Renal pelvis (tissue), 4 donors: ENCODE data around the gene AMOTL2. TPM values are rescaled to one million over a fixed set of nuclear protein-coding genes. Genes with fewer than 3 reads are reported as not detected.
A peak's percentile ranks its signal among the peaks of the same experiment; 100 is the strongest.

Source experiments
- DNase-seq: peaks from one replicate; pipeline ENCODE4 v3.0.0-alpha.2; 2013
- polyA plus RNA-seq, 3 donors: library from polyadenylated mRNA; unstranded; fragments of 120-200 nt; gene quantifications; one replicate each; pipeline ENCODE4 v1.2.1, GENCODE V29; 2013; ENCODE audit not compliant: insufficient read length in 3 of 3

Gene AMOTL2
- polyA plus RNA-seq, 3 donors, result 85.5 to 94.7 (median 85.9) TPM

- DNase-seq, result no peak
These were observed 56.9 kb downstream of the AMOTL2 start for GRCh38 chr3:134317106-134317947.

- DNase-seq, result no peak
These were observed 58.8 kb downstream of the AMOTL2 start for GRCh38 chr3:134315286-134316106.

- DNase-seq, result no peak
These were observed 59.5 kb downstream of the AMOTL2 start for GRCh38 chr3:134314588-134315285.

GRCh38 chr3:134313847-134314587, 60.2 kb downstream of the AMOTL2 start:
- no peak for DNase-seq

GRCh38 chr3:134312873-134313846, 61.1 kb downstream of the AMOTL2 start:
- peak; percentile 79 for DNase-seq

GRCh38 chr3:134312072-134312872, 62.0 kb downstream of the AMOTL2 start:
- no peak for DNase-seq

GRCh38 chr3:134311693-134312071, 62.6 kb downstream of the AMOTL2 start:
- DNase-seq, result no peak

- no peak for DNase-seq
These were observed 63.0 kb downstream of the AMOTL2 start for GRCh38 chr3:134311265-134311664.

- DNase-seq, result peak; percentile 76
These were observed 64.1 kb downstream of the AMOTL2 start for GRCh38 chr3:134309987-134310700.

- DNase-seq, result peak; percentile 84
These were observed 65.8 kb downstream of the AMOTL2 start for GRCh38 chr3:134308350-134308891.

GRCh38 chr3:134307425-134307824, 66.8 kb downstream of the AMOTL2 start:
- no peak for DNase-seq

- DNase-seq, result no peak
These were observed 67.9 kb downstream of the AMOTL2 start for GRCh38 chr3:134306320-134306719.

Other genes with a start within 250 kb of the AMOTL2 start
- gene RYK, start 123.6 kb downstream of the AMOTL2 start, polyA plus RNA-seq, result 100 to 1,000 TPM in 1 of 3 donors, 10 to 100 TPM in 2; 90.3 to 102 (median 92.4) TPM
- gene ANAPC13, start 111.5 kb upstream of the AMOTL2 start, polyA plus RNA-seq, result 100 to 1,000 TPM; 114 to 128 (median 119) TPM
- 10 to 100 TPM; 31.2 to 37.7 (median 32.7) TPM for gene CEP63, start 111.6 kb upstream of the AMOTL2 start, polyA plus RNA-seq